Lower leg skin (tissue), 4 donors: Measurements from ENCODE around the gene USP11. TPM values are rescaled to one million over a fixed set of nuclear protein-coding genes. Genes with fewer than 3 reads are reported as not detected.
A peak's percentile ranks its signal among the peaks of the same experiment; 100 is the strongest.
"Not testable (repeated sequence)": the region's sequence is repeated elsewhere in the genome, so short reads cannot be mapped to it uniquely, and the experiment has no call there.

Experiments used
- DNase-seq, 2 donors: peaks; one replicate each; pipeline ENCODE4 v3.0.0-alpha.2; 2019; ENCODE audit warnings: low spot score in 2 of 2
- H3K4me3 ChIP-seq: fragments of 200-600 bp; sonication (generic); 2 replicates; pipeline ENCODE4 v1.5.1; 2017; ENCODE audit warnings: mild to moderate bottlenecking, low read depth; ENCODE audit not compliant: poor library complexity, severe bottlenecking
- POLR2A ChIP-seq, 2 donors: fragments of 450-650 bp; IDR thresholded peaks; one replicate each; pipeline ENCODE4 v1.6.1; 2016 to 2017; ENCODE audit warnings: antibody characterized with exemption in 2 of 2, mild to moderate bottlenecking in 1 of 2, moderate library complexity in 1 of 2
- WGBS, 2 donors: methylation state at CpG; one replicate each; pipeline ENCODE4 v1.1.5; 2018; 5-methylcytosine and 5-hydroxymethylcytosine counted together
- intact Hi-C: fragments of 100-400 bp; cut with DNase I; formaldehyde crosslinking; loops from one replicate; pipeline ENCODE4 v1.15.0; 2023; ENCODE audit warnings: low total_unique reads
- total RNA-seq, 4 donors: library from RNA; depleted of rRNA; stranded (reverse); fragments of >200 nt; gene quantifications; one replicate each; pipeline ENCODE4 v1.1.0, GENCODE V29; 2016
- TF ChIP-seq, protein P1 (sequence below), 3 donors: fragments of 450-650 bp; IDR thresholded peaks; one replicate each; pipeline ENCODE4 v1.5.1; 2016; ENCODE audit warnings: antibody characterized with exemption in 3 of 3, mild to moderate bottlenecking in 3 of 3, moderate library complexity in 2 of 3

USP11 gene
- total RNA-seq, 4 donors from 2014 or later, result 12.8 to 24.9 (median 18.7) TPM

DNA sequence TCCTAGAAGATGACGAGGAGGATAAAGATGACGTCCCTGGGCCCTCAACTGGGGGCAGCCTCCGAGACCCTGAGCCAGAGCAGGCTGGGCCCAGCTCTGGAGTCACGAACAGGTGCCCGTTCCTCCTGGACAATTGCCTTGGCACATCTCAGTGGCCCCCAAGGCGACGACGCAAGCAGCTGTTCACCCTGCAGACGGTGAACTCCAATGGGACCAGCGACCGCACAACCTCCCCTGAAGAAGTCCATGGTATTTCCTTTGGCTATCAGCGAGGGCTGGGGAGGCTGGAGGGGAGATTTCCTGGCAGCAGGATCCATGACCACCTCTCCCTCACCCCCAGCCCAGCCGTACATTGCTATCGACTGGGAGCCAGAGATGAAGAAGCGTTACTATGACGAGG lies 11.9 kb downstream of the USP11 start:
- 85 to 91% methylated on average over 4 to 15 of the region's 16 CpGs for WGBS, 2 donors
- intact Hi-C loops, result no loop called here
- TF ChIP-seq, protein P1, sequence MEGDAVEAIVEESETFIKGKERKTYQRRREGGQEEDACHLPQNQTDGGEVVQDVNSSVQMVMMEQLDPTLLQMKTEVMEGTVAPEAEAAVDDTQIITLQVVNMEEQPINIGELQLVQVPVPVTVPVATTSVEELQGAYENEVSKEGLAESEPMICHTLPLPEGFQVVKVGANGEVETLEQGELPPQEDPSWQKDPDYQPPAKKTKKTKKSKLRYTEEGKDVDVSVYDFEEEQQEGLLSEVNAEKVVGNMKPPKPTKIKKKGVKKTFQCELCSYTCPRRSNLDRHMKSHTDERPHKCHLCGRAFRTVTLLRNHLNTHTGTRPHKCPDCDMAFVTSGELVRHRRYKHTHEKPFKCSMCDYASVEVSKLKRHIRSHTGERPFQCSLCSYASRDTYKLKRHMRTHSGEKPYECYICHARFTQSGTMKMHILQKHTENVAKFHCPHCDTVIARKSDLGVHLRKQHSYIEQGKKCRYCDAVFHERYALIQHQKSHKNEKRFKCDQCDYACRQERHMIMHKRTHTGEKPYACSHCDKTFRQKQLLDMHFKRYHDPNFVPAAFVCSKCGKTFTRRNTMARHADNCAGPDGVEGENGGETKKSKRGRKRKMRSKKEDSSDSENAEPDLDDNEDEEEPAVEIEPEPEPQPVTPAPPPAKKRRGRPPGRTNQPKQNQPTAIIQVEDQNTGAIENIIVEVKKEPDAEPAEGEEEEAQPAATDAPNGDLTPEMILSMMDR (IDR thresholded peaks at IDR 0.05), result no peak
- no peak for TF ChIP-seq POLR2A (IDR thresholded peaks at IDR 0.05)
- DNase-seq, result peak in 1 of 2 donors; percentile 68
- no peak overlapping the region for H3K4me3 ChIP-seq

DNA sequence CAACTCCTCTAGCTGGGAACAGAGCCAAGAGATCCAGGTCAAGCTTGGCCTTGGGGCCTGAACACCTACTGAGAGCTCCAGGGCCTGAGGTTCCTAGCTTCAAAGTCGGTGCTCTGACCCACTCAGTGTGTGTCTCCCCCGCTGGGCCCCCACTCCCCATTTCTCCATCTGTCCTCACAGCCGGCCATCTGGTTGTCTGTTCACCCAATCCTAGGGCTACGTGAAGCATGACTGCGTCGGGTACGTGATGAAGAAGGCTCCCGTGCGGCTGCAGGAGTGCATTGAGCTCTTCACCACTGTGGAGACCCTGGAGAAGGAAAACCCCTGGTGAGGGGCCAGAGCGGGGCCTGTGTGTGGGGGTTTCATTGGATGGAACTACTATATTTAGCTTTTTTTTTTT lies 12.3 kb downstream of the USP11 start:
- no peak for TF ChIP-seq POLR2A (IDR thresholded peaks at IDR 0.05)
- TF ChIP-seq, protein P1 (IDR thresholded peaks at IDR 0.05), result no peak
- intact Hi-C loops, result no loop called here
- DNase-seq, result peak in 1 of 2 donors; percentile 66
- no peak overlapping the region for H3K4me3 ChIP-seq
- WGBS, 2 donors, result 93 to 95% methylated on average over 10 of the region's 10 CpGs

DNA sequence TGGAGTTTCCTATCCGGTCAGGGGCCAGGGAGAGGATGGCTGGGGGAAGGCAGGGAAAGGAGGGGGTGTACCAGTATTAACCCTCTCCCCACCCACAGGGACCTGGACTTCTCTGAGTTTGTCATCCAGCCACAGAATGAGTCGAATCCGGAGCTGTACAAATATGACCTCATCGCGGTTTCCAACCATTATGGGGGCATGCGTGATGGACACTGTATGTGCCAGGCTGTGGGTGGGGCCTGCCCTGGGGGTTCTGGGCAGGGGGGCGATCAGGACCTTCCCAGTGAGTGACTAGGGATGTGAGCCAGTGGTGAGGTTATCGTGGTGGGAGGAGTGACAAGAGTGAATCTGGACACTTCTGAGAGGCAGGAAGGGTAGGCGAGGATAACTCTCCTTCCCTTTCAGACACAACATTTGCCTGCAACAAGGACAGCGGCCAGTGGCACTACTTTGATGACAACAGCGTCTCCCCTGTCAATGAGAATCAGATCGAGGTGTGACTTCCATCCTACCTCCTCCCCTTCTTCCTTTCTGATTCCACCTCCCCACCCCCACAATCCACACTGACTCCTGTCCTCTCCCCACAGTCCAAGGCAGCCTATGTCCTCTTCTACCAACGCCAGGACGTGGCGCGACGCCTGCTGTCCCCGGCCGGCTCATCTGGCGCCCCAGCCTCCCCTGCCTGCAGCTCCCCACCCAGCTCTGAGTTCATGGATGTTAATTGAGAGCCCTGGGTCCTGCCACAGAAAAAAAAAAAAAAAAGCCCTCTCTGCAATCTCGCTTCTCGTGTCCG lies 14.6 kb downstream of the USP11 start:
- 77 to 82% methylated on average over 19 to 23 of the region's 23 CpGs for WGBS, 2 donors
- DNase-seq, result peak in 1 of 2 donors; percentile 53
- intact Hi-C loops, result no loop called here
- TF ChIP-seq, protein P1 (IDR thresholded peaks at IDR 0.05), result no peak
- TF ChIP-seq POLR2A (IDR thresholded peaks at IDR 0.05), result no peak
- no peak overlapping the region for H3K4me3 ChIP-seq

DNA sequence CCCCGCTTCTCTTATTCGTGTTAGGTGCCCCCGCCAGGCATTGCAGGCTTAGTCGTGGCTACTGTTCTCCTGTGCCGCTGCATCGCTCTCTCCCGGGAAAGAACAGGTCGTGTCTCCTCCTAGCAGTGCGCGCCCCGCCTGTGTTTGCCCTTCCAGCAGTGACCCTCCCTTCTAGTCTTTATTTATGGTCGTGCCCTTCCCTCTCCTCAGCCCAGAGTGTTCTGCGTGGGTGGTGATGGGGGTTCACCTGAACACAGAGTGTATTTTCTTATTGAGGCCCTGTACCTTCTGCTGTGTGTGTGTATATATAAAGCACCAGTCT lies 15.2 kb downstream of the USP11 start:
- 70 to 73% methylated on average over 13 of the region's 13 CpGs for WGBS, 2 donors
- intact Hi-C loops, result no loop called here
- DNase-seq, result peak in 1 of 2 donors; percentile 80
- no peak overlapping the region for H3K4me3 ChIP-seq
- no peak for TF ChIP-seq POLR2A (IDR thresholded peaks at IDR 0.05)
- TF ChIP-seq, protein P1 (IDR thresholded peaks at IDR 0.05), result no peak

DNA sequence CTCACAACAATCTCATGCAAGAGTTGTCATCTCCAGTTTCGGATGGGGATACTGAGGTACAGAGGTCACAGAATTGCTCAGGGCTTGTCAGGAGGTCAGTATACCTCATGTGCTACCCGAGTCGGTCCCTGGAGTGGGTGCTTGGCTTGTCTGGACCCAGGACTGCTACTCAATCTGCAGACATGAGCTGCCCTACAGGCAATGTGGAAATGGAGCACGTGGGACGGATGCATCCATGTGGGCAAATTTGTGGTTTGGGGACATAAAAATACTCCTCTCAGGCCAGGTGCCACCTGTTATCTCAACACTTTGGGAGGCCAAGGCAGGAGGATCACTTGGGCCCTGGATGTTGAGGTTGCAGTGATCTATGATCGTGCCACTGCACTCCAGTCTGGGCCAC lies 15.8 kb downstream of the USP11 start:
- DNase-seq, result peak in 1 of 2 donors; percentile 71
- TF ChIP-seq, protein P1 (IDR thresholded peaks at IDR 0.05), result no peak
- WGBS, 2 donors, result 78 to 94% methylated on average over 6 of the region's 6 CpGs
- no peak overlapping the region for H3K4me3 ChIP-seq
- intact Hi-C loops, result no loop called here

DNA sequence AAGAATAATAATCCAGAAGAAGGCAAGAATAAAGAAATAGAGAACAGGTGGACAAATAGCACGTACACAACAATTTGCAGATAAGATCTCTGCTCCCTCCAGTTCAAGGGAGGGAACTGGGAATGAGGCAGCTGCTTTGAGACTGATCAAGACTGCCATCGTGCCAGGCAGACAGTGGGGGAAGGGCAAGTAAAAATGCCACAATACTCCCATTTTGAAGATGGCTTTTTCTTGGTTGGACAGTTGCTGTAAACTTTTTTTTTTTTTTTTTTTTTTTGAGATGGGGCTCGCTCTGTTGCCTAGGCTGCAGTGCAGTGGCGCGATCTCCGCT lies 17.2 kb downstream of the USP11 start:
- peak in 1 of 2 donors; percentile 9 for DNase-seq
- H3K4me3 ChIP-seq, result no peak overlapping the region
- intact Hi-C loops, result no loop called here
- WGBS, 2 donors, result 46 to 81% methylated on average over 3 to 6 of the region's 6 CpGs
- TF ChIP-seq, protein P1 (IDR thresholded peaks at IDR 0.05), result no peak
- no peak for TF ChIP-seq POLR2A (IDR thresholded peaks at IDR 0.05)

DNA sequence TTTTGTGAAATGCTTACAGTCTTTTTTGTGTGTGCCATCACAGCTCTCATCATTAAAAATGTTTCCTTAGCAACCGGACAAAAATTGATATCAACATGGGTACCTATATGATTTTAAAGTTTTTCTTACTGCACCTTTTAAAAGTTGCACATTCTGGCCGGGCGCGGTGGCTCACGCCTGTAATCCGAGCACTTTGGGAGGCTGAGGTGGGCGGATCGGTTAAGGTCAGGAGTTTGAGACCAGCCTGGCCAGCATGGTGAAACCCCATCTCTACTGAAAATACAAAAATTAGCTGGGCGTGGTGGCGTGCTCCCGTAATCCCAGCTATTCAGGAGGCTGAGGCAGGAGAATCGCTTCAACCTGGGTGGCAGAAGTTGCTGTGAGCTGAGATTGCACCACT lies 24.8 kb downstream of the USP11 start:
- intact Hi-C loops, H3K4me3 ChIP-seq: not testable (repeated sequence)
- 88 to 92% methylated on average over 12 of the region's 12 CpGs for WGBS, 2 donors
- peak in 1 of 2 donors; percentile 28 for DNase-seq
